Measurements from ENCODE around the gene GIT1.
"Not testable (repeated sequence)": the region's sequence is repeated elsewhere in the genome, so short reads cannot be mapped to it uniquely, and the experiment has no call there.

The GIT1 gene

DNA sequence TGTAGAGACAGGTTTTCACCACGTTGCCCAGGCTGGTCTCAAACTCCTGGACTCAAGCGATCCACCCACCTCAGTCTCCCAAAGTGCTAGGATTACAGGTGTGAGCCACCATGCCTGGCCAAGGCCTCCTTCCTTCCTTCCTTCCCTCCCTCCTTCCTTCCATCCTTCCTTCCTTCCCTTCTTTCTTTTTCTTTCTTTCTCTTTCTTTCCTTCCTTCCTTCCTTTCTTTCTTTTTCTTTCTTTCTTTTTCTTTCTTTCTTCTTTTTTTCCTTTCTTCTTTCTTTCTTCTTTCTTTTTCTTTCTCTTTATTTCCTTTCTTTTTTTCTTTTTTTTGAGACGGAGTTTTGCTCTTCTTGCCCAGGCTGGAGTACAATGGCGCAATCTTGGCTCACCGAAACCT lies 31.3 kb downstream of the GIT1 start:
- H3K27ac Mint-ChIP-seq, H3K27me3 Mint-ChIP-seq, H3K4me3 Mint-ChIP-seq, ATAC-seq, DNase-seq, H3K9me3 Mint-ChIP-seq: not testable (repeated sequence)
- H3K4me1 Mint-ChIP-seq, result peaks cover 34% of the 10 kb centered on the region

- Mint-ChIP-seq H3K9me3 (no peaks in the 10 kb centered on the region), H3K27me3 (no peaks in the 10 kb centered on the region), H3K4me1 (peaks cover 30% of the 10 kb centered on the region), H3K27ac (no peak overlapping the region), H3K4me3 (no peak overlapping the region)
- DNase-seq (no peak), ATAC-seq (peak; percentile 86)
Measured at GRCh38 chr17:29557739-29558116, 31.7 kb downstream of the GIT1 start.

DNA sequence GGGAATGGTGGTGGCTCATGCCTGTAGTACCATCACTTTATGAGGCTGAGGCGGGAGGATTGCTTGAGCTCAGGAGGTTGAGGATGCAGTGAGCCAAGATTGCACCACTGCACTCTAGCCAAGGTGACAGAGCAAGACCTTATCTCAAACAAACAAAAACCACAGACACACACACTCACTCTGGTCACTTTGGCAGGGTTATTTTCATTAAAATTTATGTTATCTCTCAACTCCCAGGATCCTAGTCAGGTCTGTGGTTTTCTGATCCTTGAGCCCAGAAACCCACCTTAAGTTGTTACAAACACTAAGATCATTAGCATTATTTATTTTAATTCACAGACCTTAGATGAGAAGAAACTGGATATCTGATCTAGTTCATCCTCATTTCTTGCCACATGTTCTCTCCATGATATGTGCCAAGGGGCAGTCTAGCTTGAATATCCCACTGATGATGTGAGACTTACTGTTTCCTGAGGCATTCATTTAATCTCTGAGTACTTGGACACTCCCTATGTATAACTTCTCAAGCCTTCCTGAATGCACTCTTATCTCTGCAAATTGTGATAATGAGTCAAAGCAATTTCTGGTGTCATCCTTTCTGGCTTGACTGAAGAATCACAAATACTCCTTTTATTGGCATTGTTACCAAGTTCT lies 32.2 kb downstream of the GIT1 start:
- peaks cover 25% of the 10 kb centered on the region for H3K4me1 Mint-ChIP-seq
- no peaks in the 10 kb centered on the region for H3K27me3 Mint-ChIP-seq
- DNase-seq (no peak), ATAC-seq (no peak)
- no peaks in the 10 kb centered on the region for H3K9me3 Mint-ChIP-seq
- no peak overlapping the region for H3K4me3 Mint-ChIP-seq
- no peak overlapping the region for H3K27ac Mint-ChIP-seq

DNA sequence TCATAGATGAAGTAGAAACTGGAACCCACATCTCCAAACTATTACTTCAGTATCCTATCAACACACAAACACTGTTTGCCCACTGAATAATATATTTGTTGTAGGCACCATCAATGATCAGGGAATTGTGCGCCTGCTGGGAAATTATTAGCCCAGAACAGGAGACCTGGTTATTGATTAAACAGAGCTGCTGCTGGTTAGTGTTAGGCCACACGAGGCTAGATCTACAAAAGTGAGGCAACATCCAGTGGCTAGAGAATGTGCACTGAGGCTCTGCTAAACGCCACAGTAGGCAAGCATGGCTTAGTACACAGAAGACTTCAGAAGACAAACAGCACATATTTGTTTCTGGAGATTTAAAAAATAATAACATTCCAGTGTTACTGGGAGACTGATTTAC lies 33.6 kb downstream of the GIT1 start:
- H3K9me3 Mint-ChIP-seq, result no peaks in the 10 kb centered on the region
- peaks cover 20% of the 10 kb centered on the region for H3K4me1 Mint-ChIP-seq
- no peak overlapping the region for H3K27ac Mint-ChIP-seq
- ATAC-seq (no peak), DNase-seq (no peak)
- no peaks in the 10 kb centered on the region for H3K27me3 Mint-ChIP-seq
- H3K4me3 Mint-ChIP-seq, result no peak overlapping the region

- Mint-ChIP-seq H3K9me3 (no peaks in the 10 kb centered on the region), H3K27ac (no peak overlapping the region), H3K4me1 (peaks cover 17% of the 10 kb centered on the region), H3K27me3 (no peaks in the 10 kb centered on the region), H3K4me3 (no peak overlapping the region)
- DNase-seq, result no peak
- ATAC-seq, result peak; percentile 83
Measured at GRCh38 chr17:29549177-29549923, 40.1 kb downstream of the GIT1 start.

- no peak for DNase-seq
- Mint-ChIP-seq H3K9me3 (no peaks in the 10 kb centered on the region), H3K27me3 (no peaks in the 10 kb centered on the region), H3K4me3 (no peak overlapping the region), H3K27ac (peak overlapping the region in 1 of 2 donors; percentile 41), H3K4me1 (peaks cover 17% of the 10 kb centered on the region)
- ATAC-seq, result no peak
Measured at GRCh38 chr17:29546830-29547229, 42.6 kb downstream of the GIT1 start.

DNA sequence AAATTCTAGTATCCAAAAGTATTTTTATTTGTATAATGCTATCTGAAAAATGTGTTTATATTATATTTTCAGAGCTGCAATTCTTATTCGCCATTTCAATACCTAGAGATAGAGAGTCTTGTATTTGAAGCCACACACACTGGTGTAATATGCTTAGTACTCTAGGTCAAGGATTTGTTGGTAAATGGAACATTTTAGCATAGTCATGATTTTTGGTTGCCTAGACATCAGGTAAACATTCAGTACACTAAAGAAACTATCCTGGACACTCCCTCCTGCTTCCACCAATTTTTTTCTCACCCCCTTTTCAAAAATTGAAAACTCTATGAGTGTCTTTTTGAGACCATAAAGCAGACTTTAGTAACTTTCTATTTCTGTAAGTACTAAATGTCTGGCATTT lies 43.4 kb downstream of the GIT1 start:
- ATAC-seq, result no peak
- Mint-ChIP-seq H3K27ac (peak overlapping the region in 1 of 2 donors; percentile 4), H3K27me3 (no peaks in the 10 kb centered on the region), H3K4me3 (no peak overlapping the region), H3K9me3 (no peaks in the 10 kb centered on the region), H3K4me1 (peaks cover 17% of the 10 kb centered on the region)
- DNase-seq, result no peak

DNA sequence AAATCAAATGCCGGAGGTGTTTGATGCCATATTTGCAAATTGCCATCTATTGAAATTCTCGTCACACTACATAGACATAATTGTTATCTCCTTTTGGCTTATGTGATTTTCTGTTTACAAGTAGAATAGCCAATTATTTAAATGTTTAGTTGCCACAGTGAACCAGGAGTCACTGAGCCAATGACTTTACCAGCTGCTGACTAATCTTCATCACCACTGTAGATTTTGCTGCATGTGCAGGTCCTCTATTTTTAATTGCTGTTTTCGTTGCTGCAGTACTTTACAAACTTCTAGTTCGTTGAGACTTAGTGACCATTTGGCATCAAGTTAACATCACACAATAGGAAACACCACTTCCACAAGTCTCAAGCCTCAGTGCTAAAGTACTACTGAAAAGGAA lies 45.4 kb downstream of the GIT1 start:
- no peaks in the 10 kb centered on the region for H3K9me3 Mint-ChIP-seq
- no peaks in the 10 kb centered on the region for H3K27me3 Mint-ChIP-seq
- no peak overlapping the region for H3K27ac Mint-ChIP-seq
- peaks cover 9% of the 10 kb centered on the region for H3K4me1 Mint-ChIP-seq
- no peak overlapping the region for H3K4me3 Mint-ChIP-seq
- ATAC-seq (no peak), DNase-seq (no peak)

- H3K9me3 Mint-ChIP-seq, result no peaks in the 10 kb centered on the region
- no peak overlapping the region for H3K27ac Mint-ChIP-seq
- DNase-seq (no peak), ATAC-seq (no peak)
- no peaks in the 10 kb centered on the region for H3K4me1 Mint-ChIP-seq
- H3K27me3 Mint-ChIP-seq, result no peaks in the 10 kb centered on the region
- H3K4me3 Mint-ChIP-seq, result no peak overlapping the region
Measured at GRCh38 chr17:29533976-29534375, 55.5 kb downstream of the GIT1 start.

DNA sequence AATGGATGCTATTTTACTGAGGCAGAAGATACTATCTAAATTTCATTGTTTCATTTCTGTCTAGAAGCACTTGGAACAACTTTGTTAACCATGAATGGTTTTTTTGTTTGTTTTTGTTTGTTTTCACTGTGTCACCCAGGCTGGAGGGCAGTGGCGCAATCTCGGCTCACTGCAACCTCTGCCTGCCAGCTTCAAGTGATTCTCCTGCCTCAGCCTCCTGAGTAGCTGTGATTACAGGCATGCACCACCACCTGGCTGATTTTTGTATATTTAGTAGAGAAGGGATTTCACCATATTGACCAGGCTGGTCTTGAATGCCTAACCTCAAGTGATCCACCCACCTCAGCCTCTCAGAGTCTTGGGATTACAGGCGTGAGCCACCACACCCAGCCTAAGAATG lies 63.1 kb downstream of the GIT1 start:
- no peaks in the 10 kb centered on the region for H3K9me3 Mint-ChIP-seq
- peak overlapping the region in 1 of 2 donors; percentile 12 for H3K27ac Mint-ChIP-seq
- no peak overlapping the region for H3K4me3 Mint-ChIP-seq
- DNase-seq, result no peak
- no peaks in the 10 kb centered on the region for H3K4me1 Mint-ChIP-seq
- no peaks in the 10 kb centered on the region for H3K27me3 Mint-ChIP-seq
- no peak for ATAC-seq

DNA sequence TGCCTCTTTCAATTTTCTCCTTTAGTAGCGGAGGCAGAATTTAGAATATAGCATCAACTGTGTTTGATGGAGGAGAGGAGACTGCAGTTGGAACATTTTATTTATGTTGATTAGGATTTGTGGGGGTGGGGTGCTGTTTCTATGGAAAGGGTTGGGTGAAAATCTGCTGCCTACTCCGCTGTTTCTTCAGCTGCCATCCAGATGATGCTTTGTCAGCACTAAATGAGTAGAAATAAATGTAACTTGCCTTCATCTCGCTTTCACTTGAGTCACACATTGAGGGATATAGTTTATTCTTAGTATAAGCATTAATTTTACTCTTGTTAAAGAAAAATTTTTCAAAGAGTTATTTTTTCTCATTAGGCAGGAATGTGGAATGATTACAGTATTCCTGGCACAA lies 64.8 kb downstream of the GIT1 start:
- Mint-ChIP-seq H3K4me3 (no peak overlapping the region), H3K9me3 (no peaks in the 10 kb centered on the region), H3K4me1 (no peaks in the 10 kb centered on the region), H3K27me3 (no peaks in the 10 kb centered on the region), H3K27ac (no peak overlapping the region)
- ATAC-seq (no peak), DNase-seq (no peak)

Data from stimulated activated naive CD8-positive, alpha-beta T cell treated with anti-CD3 and anti-CD28 coated beads, Interleukin-15, amount 100 ng/mL, for 72 hours (primary cell).